Measurements from ENCODE around the gene SELP. TPM values are rescaled to one million over a fixed set of nuclear protein-coding genes. Genes with fewer than 3 reads are reported as not detected.

Gene SELP
- total RNA-seq, 2 experiments from 2014 or later: 0.13 TPM; not detected in 1

DNA sequence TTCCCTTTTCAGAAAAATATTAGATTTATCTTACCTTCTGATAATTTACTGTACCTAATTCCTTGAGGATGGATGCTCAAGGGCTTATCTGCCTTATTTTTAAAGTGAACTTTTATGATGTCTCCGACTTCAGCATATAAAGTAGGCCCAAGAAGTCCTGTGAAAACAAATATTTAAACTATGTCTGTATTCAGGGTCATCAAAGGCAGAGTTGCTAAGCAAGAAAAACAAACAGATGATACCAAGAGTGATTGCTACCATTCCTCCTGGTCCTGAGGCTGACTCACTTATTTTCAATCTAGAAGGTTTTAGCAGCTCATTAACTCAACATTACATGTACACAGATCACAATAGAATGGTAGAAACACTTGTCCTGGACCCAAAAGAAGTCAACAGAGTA lies 57.7 kb downstream of the SELP start:
- DNase-seq (no peak), ATAC-seq (no peak)
- H3K36me3 Mint-ChIP-seq (ENCODE audit: low read depth): no peaks in the 10 kb centered on the region
- H3K4me3 Mint-ChIP-seq: no peak overlapping the region
- peaks cover 7% of the 10 kb centered on the region for H3K4me1 Mint-ChIP-seq (ENCODE audit: low read depth)
- CTCF ChIA-PET: no interaction called here
- H3K27me3 Mint-ChIP-seq (ENCODE audit: low read depth): no peaks in the 10 kb centered on the region
- no peaks in the 10 kb centered on the region for H3K9me3 Mint-ChIP-seq (ENCODE audit: insufficient read depth)
- POLR2A ChIA-PET: no interaction called here
- no peak overlapping the region for H3K27ac Mint-ChIP-seq

DNA sequence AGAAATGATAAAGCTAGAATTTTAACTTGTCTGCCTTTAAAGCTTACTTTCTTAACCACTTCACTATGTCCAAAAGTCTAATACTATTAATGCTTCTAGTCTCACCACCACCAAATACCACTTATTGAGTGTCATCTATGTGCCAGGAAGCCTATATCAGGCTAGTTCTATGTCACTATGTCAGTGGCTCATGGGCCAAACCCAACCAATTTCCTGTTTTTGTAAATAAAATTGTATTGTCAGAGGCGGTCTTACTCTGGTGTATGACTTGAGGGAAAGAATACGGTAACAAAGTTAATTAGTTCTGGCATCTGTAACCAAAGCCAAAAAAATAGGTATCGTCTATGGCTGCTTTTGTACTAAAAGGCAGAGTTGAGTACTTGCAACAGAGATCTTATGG lies 58.5 kb downstream of the SELP start:
- H3K36me3 Mint-ChIP-seq (ENCODE audit: low read depth): no peaks in the 10 kb centered on the region
- no peaks in the 10 kb centered on the region for H3K9me3 Mint-ChIP-seq (ENCODE audit: insufficient read depth)
- DNase-seq (no peak), ATAC-seq (no peak)
- ChIA-PET POLR2A (no interaction called here), CTCF (interaction anchor here (0.8 kb wide), 1 partner anchor 15 kb away, joined by 3 read pairs; the partner anchor contains the start of gene F5)
- H3K4me3 Mint-ChIP-seq: no peak overlapping the region
- H3K4me1 Mint-ChIP-seq (ENCODE audit: low read depth): peaks cover 7% of the 10 kb centered on the region
- no peaks in the 10 kb centered on the region for H3K27me3 Mint-ChIP-seq (ENCODE audit: low read depth)
- no peak overlapping the region for H3K27ac Mint-ChIP-seq

- H3K27me3 Mint-ChIP-seq (ENCODE audit: low read depth): no peaks in the 10 kb centered on the region
- no peaks in the 10 kb centered on the region for H3K9me3 Mint-ChIP-seq (ENCODE audit: insufficient read depth)
- CTCF ChIA-PET: interaction anchor here (1.4 kb wide), 1 partner anchor 23 kb away, joined by 7 read pairs; no protein-coding TSS in a partner anchor
- no peaks in the 10 kb centered on the region for H3K36me3 Mint-ChIP-seq (ENCODE audit: low read depth)
- DNase-seq: no peak
- ATAC-seq: no peak
- H3K27ac Mint-ChIP-seq: no peak overlapping the region
- no peak overlapping the region for H3K4me3 Mint-ChIP-seq
- POLR2A ChIA-PET: no interaction called here
- H3K4me1 Mint-ChIP-seq (ENCODE audit: low read depth): peaks cover 12% of the 10 kb centered on the region
Measured at GRCh38 chr1:169570172-169570574, 59.8 kb downstream of the SELP start.

DNA sequence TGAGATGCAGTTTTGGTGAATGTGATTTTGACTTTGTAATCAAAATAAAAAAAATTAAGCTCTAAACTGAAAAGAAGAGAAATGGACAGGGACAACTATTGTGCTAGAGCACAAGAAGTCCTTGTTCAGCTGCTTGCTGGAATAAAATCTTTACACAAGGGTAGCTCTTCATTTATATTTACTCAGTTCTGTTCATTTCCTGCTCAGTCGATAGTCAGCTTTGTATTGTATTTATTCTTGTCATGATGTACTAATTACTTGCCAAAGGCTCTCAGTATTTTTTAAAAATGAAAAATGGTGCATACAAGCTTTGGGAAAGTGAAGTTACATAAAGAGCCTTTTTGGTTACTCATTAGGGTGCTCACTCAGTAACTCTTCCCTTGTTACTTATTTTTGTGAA lies 61.4 kb downstream of the SELP start:
- DNase-seq: no peak
- no peak for ATAC-seq
- POLR2A ChIA-PET: interaction anchor here (0.5 kb wide), 1 partner anchor 133 kb away, joined by 3 read pairs; no protein-coding TSS in a partner anchor
- no peaks in the 10 kb centered on the region for H3K27me3 Mint-ChIP-seq (ENCODE audit: low read depth)
- no peak overlapping the region for H3K27ac Mint-ChIP-seq
- peaks cover 12% of the 10 kb centered on the region for H3K4me1 Mint-ChIP-seq (ENCODE audit: low read depth)
- no peaks in the 10 kb centered on the region for H3K9me3 Mint-ChIP-seq (ENCODE audit: insufficient read depth)
- H3K4me3 Mint-ChIP-seq: no peak overlapping the region
- CTCF ChIA-PET: interaction anchor here (0.9 to 1.8 kb wide), 6 partner anchors 10 to 224 kb away, joined by 3 to 14 read pairs (median 4); partner anchors contain the start of gene F5
- peaks cover 3% of the 10 kb centered on the region for H3K36me3 Mint-ChIP-seq (ENCODE audit: low read depth)

GRCh38 chr1:169565335-169566271 lies 64.3 kb downstream of the SELP start:
- no peak for ATAC-seq
- Mint-ChIP-seq H3K4me1 (ENCODE audit: low read depth) (peaks cover 5% of the 10 kb centered on the region), H3K9me3 (ENCODE audit: insufficient read depth) (no peaks in the 10 kb centered on the region), H3K4me3 (no peak overlapping the region), H3K36me3 (ENCODE audit: low read depth) (peaks cover 3% of the 10 kb centered on the region), H3K27ac (no peak overlapping the region), H3K27me3 (ENCODE audit: low read depth) (no peaks in the 10 kb centered on the region)
- POLR2A ChIA-PET: no interaction called here
- no peak for DNase-seq
- CTCF ChIA-PET: interaction anchor here (0.7 to 1.6 kb wide), 7 partner anchors 9 to 962 kb away, joined by 3 to 10 read pairs (median 4); partner anchors contain the start of gene F5

GRCh38 chr1:169563650-169564049 lies 66.3 kb downstream of the SELP start:
- peaks cover 3% of the 10 kb centered on the region for H3K36me3 Mint-ChIP-seq (ENCODE audit: low read depth)
- peaks cover 5% of the 10 kb centered on the region for H3K4me1 Mint-ChIP-seq (ENCODE audit: low read depth)
- H3K4me3 Mint-ChIP-seq: no peak overlapping the region
- POLR2A ChIA-PET: no interaction called here
- no peak for ATAC-seq
- CTCF ChIA-PET: no interaction called here
- DNase-seq: no peak
- no peaks in the 10 kb centered on the region for H3K9me3 Mint-ChIP-seq (ENCODE audit: insufficient read depth)
- no peak overlapping the region for H3K27ac Mint-ChIP-seq
- H3K27me3 Mint-ChIP-seq (ENCODE audit: low read depth): no peaks in the 10 kb centered on the region

DNA sequence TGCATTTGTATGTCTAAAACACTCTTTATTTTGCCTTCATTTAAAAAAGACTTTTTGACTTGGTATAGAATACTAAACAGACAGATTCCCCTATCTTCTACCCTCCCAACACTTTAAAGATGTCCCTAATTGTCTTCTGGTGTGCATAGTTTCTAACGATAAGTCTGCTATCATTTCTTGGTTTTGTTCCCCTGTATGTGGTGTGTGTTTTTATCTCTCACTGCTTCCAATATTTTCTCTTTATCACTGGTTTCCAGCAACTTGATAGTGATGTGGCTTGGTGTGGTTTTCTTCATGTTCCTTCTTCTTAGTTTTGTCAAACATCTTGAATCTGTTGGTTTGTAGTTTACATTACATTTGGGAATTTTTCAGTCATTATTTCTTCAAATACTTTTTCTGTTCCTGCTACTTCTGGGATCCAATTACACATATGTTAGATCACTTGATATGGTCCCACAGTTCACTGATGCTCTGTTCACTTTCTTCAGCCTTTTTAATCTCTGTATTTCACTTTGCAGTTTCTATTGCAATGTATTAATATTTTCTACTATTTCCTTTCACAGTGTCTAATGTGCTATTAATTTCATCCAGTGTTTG lies 66.8 kb downstream of the SELP start:
- Mint-ChIP-seq H3K9me3 (ENCODE audit: insufficient read depth) (no peaks in the 10 kb centered on the region), H3K36me3 (ENCODE audit: low read depth) (peaks cover 3% of the 10 kb centered on the region), H3K27me3 (ENCODE audit: low read depth) (no peaks in the 10 kb centered on the region), H3K27ac (no peak overlapping the region), H3K4me3 (no peak overlapping the region), H3K4me1 (ENCODE audit: low read depth) (peaks cover 5% of the 10 kb centered on the region)
- ChIA-PET POLR2A (no interaction called here), CTCF (no interaction called here)
- DNase-seq (no peak), ATAC-seq (no peak)

GRCh38 chr1:169561692-169562091 lies 68.2 kb downstream of the SELP start:
- Mint-ChIP-seq H3K27me3 (ENCODE audit: low read depth) (no peaks in the 10 kb centered on the region), H3K4me1 (ENCODE audit: low read depth) (peaks cover 5% of the 10 kb centered on the region), H3K27ac (no peak overlapping the region), H3K36me3 (ENCODE audit: low read depth) (peaks cover 3% of the 10 kb centered on the region), H3K9me3 (ENCODE audit: insufficient read depth) (no peaks in the 10 kb centered on the region), H3K4me3 (no peak overlapping the region)
- ChIA-PET POLR2A (no interaction called here), CTCF (no interaction called here)
- DNase-seq: no peak
- no peak for ATAC-seq

DNA sequence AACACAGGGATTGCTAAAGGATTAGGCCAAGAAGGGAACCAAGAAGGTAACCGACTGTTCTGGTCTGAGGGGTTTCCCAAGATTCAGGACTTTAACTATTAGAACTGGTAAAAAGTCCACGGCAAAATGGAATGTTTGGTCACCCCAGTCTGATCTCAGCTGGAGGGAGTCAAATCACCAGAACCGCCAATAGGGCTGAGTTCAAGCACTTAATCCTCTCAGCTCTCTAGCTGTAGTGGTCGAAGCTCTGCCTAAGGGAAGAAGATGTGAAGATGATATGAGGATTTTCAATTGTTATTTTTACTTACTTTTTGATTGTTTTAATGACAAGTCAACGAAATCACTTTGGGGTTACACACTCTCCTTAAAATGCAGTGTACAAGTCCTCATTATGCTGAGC lies 72.8 kb downstream of the SELP start:
- Mint-ChIP-seq H3K36me3 (ENCODE audit: low read depth) (no peaks in the 10 kb centered on the region), H3K27me3 (ENCODE audit: low read depth) (no peaks in the 10 kb centered on the region), H3K27ac (no peak overlapping the region), H3K9me3 (ENCODE audit: insufficient read depth) (no peaks in the 10 kb centered on the region), H3K4me3 (no peak overlapping the region), H3K4me1 (ENCODE audit: low read depth) (no peaks in the 10 kb centered on the region)
- CTCF ChIA-PET: interaction anchor here (1.0 to 2.9 kb wide), 7 partner anchors 9 to 237 kb away, joined by 3 to 12 read pairs (median 3); partner anchors contain the start of gene F5
- ATAC-seq (no peak), DNase-seq (no peak)
- POLR2A ChIA-PET: no interaction called here

GRCh38 chr1:169550294-169550693 lies 79.6 kb downstream of the SELP start:
- POLR2A ChIA-PET: no interaction called here
- ATAC-seq: no peak
- no peaks in the 10 kb centered on the region for H3K9me3 Mint-ChIP-seq (ENCODE audit: insufficient read depth)

GRCh38 chr1:169548282-169548681 lies 81.6 kb downstream of the SELP start:
- ChIA-PET CTCF (interaction anchor here (0.6 to 3.7 kb wide), 11 partner anchors 10 to 944 kb away, joined by 3 to 20 read pairs (median 4); partner anchors contain the start of gene F5), POLR2A (no interaction called here)
- no peaks in the 10 kb centered on the region for H3K36me3 Mint-ChIP-seq (ENCODE audit: low read depth)

More at GRCh38 chr1:169550294-169550693, 79.6 kb downstream of the SELP start:
- H3K27me3 Mint-ChIP-seq (ENCODE audit: low read depth): no peaks in the 10 kb centered on the region
- no peaks in the 10 kb centered on the region for H3K36me3 Mint-ChIP-seq (ENCODE audit: low read depth)
- no peak for DNase-seq
- CTCF ChIA-PET: interaction anchor here (0.7 to 4.5 kb wide), 12 partner anchors 9 to 259 kb away, joined by 3 to 39 read pairs (median 7); partner anchors contain the start of gene F5
- H3K27ac Mint-ChIP-seq: no peak overlapping the region
- no peaks in the 10 kb centered on the region for H3K4me1 Mint-ChIP-seq (ENCODE audit: low read depth)
- H3K4me3 Mint-ChIP-seq: no peak overlapping the region

More at GRCh38 chr1:169548282-169548681, 81.6 kb downstream of the SELP start:
- H3K9me3 Mint-ChIP-seq (ENCODE audit: insufficient read depth): no peaks in the 10 kb centered on the region
- ATAC-seq: no peak
- no peaks in the 10 kb centered on the region for H3K27me3 Mint-ChIP-seq (ENCODE audit: low read depth)
- no peak overlapping the region for H3K4me3 Mint-ChIP-seq
- H3K4me1 Mint-ChIP-seq (ENCODE audit: low read depth): no peaks in the 10 kb centered on the region
- no peak overlapping the region for H3K27ac Mint-ChIP-seq
- DNase-seq: no peak

Data from activated CD8-positive, alpha-beta T cell treated with anti-CD3 and anti-CD28 coated beads, Interleukin-2, amount 10 ng/mL, durations not matched to agents 7 days and 5 days (primary cell).